Calu3 (cell line): ENCODE data around the gene DPM2. TPM values are rescaled to one million over a fixed set of nuclear protein-coding genes. Genes with fewer than 3 reads are reported as not detected.

Source experiments
- BruUV-seq: library from RNA; stranded (reverse); fragments of 400-500 nt; replicated peaks from 2 replicates; lab custom pipeline; 2021; lab: Mats Ljungman, UMichigan
- CTCF ChIA-PET: fragments of 300-600 bp; sonication (Branson Sonifier 250); formaldehyde crosslinking; loops from one replicate; lab custom pipeline; 2022; ENCODE audit warnings: antibody characterized with exemption; lab: Charles Lee
- DNase-seq: peaks from one replicate; pipeline ENCODE4 v3.0.0; 2022
- H3K27ac Mint-ChIP-seq: one replicate; pipeline ENCODE4 v1.8.0; 2022; ENCODE audit warnings: mixed read lengths; ENCODE audit not compliant: unreplicated experiment
- H3K27me3 Mint-ChIP-seq: one replicate; pipeline ENCODE4 v1.8.0; 2022; ENCODE audit warnings: mixed read lengths; ENCODE audit not compliant: unreplicated experiment
- H3K36me3 Mint-ChIP-seq: one replicate; pipeline ENCODE4 v1.8.0; 2022; ENCODE audit warnings: mild to moderate bottlenecking, moderate library complexity, mixed read lengths; ENCODE audit not compliant: insufficient read depth, unreplicated experiment
- H3K4me1 Mint-ChIP-seq: one replicate; pipeline ENCODE4 v1.8.0; 2022; ENCODE audit warnings: mild to moderate bottlenecking, low read depth, mixed read lengths; ENCODE audit not compliant: unreplicated experiment
- H3K4me3 Mint-ChIP-seq: one replicate; pipeline ENCODE4 v1.8.0; 2022; ENCODE audit warnings: mild to moderate bottlenecking, low read depth, moderate library complexity, mixed read lengths; ENCODE audit not compliant: unreplicated experiment
- H3K9me3 Mint-ChIP-seq: one replicate; pipeline ENCODE4 v1.8.0; 2022; ENCODE audit warnings: low read depth, mixed read lengths; ENCODE audit not compliant: unreplicated experiment
- intact Hi-C: fragments of 100-400 bp; cut with micrococcal nuclease; formaldehyde crosslinking; loops from one replicate; pipeline ENCODE4 v1.10.0; 2022; ENCODE audit not compliant: unreplicated experiment
- total RNA-seq: library from RNA; stranded (reverse); gene quantifications from 2 replicates; pipeline ENCODE4 v1.2.3, GENCODE V29; 2022
- TF ChIP-seq, protein P1 (sequence below): fragments of 200-600 bp; IDR thresholded peaks from one replicate; pipeline ENCODE4 v1.8.0; 2022; ENCODE audit warnings: antibody characterized with exemption; ENCODE audit not compliant: unreplicated experiment

The DPM2 gene
- total RNA-seq, 1 experiment from 2014 or later = 31.5 TPM

DNA sequence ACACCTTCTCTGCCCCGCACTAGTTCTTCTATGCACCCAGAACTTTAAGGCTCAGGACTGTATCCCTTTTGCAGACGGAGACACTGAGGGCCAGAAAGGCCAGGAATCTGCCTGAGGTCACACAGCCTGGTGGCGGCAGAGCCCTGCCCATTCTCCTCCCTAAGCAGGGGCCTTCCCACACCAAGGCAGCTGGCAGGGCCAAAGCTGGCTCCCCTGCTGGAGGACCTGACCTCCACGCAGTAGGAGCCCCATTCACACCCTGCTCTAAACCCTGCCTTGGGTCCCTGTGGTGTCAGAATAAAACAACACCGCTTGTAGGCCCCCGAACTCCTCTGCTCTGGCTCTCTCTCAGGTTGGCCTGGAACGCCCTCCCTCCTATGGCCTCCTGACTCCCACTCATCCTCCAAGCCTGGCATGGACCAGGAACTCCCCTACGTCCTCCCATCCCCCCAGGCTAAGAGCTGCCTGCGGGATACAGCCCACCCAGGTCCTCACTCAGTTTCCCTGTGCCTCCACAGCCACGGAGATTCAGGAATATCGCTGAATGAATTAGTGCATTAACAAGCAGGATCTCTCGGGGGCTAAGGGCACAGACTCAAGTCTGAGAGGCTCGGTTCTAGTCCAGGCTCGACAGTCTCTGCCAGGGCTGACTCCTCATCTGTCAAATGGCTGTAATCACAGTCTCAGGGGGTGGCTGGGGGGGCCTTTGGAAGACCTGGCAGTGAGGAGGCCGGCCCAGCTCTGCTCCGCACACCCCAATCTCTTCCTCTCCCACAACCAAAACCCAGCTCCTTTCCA, 41.1 kb downstream of the DPM2 start:
- intact Hi-C loops = no loop called here
- BruUV-seq = no TSS peak
- no peak for DNase-seq
- TF ChIP-seq, protein P1, sequence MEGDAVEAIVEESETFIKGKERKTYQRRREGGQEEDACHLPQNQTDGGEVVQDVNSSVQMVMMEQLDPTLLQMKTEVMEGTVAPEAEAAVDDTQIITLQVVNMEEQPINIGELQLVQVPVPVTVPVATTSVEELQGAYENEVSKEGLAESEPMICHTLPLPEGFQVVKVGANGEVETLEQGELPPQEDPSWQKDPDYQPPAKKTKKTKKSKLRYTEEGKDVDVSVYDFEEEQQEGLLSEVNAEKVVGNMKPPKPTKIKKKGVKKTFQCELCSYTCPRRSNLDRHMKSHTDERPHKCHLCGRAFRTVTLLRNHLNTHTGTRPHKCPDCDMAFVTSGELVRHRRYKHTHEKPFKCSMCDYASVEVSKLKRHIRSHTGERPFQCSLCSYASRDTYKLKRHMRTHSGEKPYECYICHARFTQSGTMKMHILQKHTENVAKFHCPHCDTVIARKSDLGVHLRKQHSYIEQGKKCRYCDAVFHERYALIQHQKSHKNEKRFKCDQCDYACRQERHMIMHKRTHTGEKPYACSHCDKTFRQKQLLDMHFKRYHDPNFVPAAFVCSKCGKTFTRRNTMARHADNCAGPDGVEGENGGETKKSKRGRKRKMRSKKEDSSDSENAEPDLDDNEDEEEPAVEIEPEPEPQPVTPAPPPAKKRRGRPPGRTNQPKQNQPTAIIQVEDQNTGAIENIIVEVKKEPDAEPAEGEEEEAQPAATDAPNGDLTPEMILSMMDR = no peak
- H3K4me3 Mint-ChIP-seq = no peak overlapping the region
- CTCF ChIA-PET = no interaction called here
- no peaks in the 10 kb centered on the region for H3K27me3 Mint-ChIP-seq
- no peaks in the 10 kb centered on the region for H3K9me3 Mint-ChIP-seq
- H3K27ac Mint-ChIP-seq = no peak overlapping the region
- H3K4me1 Mint-ChIP-seq = peaks cover 8% of the 10 kb centered on the region
- peaks cover 27% of the 10 kb centered on the region for H3K36me3 Mint-ChIP-seq

DNA sequence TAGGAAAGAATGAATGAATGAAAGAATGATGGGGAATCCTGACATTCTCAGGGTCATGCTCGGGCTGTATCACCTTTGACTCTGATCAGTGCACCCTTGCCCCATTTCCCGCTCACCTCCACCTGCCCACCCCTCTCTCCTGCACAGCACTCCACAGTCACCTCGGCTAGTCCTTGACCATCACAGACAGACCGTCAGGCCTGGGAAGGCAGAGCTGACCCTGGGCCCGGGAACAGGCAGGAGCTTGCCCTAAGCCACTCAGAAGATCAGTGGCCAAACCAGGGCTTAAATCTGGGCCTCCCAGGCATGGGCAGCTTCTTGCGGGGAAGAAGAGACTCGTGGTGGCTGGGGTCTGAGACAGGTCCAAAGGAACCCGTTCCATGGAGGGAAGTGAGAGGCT, 41.8 kb downstream of the DPM2 start:
- BruUV-seq = no TSS peak
- TF ChIP-seq, protein P1 = no peak
- Mint-ChIP-seq H3K27ac (no peak overlapping the region), H3K9me3 (peaks cover 3% of the 10 kb centered on the region), H3K4me1 (peaks cover 2% of the 10 kb centered on the region), H3K4me3 (no peak overlapping the region), H3K27me3 (no peaks in the 10 kb centered on the region), H3K36me3 (peaks cover 23% of the 10 kb centered on the region)
- intact Hi-C loops = no loop called here
- DNase-seq = no peak
- CTCF ChIA-PET = no interaction called here

DNA sequence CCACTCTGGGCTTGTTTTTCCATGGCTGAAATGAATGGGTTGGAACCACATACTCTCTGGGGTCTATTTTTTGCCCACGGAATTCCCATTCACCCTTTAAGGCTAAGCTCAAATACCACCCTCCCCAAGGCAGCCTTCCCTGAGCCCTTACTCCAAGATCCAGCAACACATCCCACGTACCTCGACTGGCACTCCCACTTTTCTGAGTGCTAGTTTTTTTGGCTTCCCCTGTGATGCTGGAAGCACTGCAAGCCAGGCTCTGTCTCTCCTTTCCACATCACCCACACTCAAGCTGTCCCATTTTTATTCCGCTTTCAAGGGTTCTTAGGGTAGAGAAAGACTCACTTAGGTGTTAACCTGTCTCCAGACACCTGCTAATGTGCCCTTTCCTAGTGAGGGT, 44.3 kb downstream of the DPM2 start:
- H3K9me3 Mint-ChIP-seq = peaks cover 3% of the 10 kb centered on the region
- DNase-seq = no peak
- CTCF ChIA-PET = no interaction called here
- BruUV-seq = no TSS peak
- no peak overlapping the region for H3K27ac Mint-ChIP-seq
- H3K36me3 Mint-ChIP-seq = peaks cover 16% of the 10 kb centered on the region
- intact Hi-C loops = no loop called here
- H3K4me1 Mint-ChIP-seq = no peaks in the 10 kb centered on the region
- no peaks in the 10 kb centered on the region for H3K27me3 Mint-ChIP-seq
- H3K4me3 Mint-ChIP-seq = no peak overlapping the region
- TF ChIP-seq, protein P1 = no peak

DNA sequence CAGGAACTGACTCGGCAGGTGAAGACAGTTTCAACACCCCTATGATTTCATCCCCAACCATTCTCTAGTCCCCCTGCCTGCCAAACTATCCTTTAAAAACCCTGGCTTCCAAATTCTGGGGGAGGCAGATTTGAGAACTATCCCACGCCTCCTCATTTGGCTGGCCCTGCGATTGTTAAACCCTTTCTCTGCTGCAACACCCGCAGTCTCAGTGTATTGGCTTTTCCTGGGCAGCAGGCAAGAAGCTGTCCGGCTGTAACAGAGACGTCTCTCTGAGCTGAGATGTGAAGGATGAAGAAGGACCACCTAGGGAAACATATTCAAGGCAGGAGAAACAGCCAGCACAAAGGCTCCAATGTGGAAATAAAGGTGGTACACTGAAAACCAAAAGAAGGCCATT, 44.8 kb downstream of the DPM2 start:
- TF ChIP-seq, protein P1 = no peak
- Mint-ChIP-seq H3K4me1 (no peaks in the 10 kb centered on the region), H3K4me3 (no peak overlapping the region), H3K27me3 (no peaks in the 10 kb centered on the region), H3K36me3 (peaks cover 13% of the 10 kb centered on the region), H3K9me3 (peaks cover 3% of the 10 kb centered on the region), H3K27ac (no peak overlapping the region)
- CTCF ChIA-PET = no interaction called here
- intact Hi-C loops = no loop called here
- DNase-seq = no peak
- no TSS peak for BruUV-seq
